Measurements from ENCODE around the gene QTRT2.

The QTRT2 gene

GRCh38 chr3:114114719-114115118 lies 58.2 kb downstream of the QTRT2 start:
- H3K36me3 ChIP-seq (replicated peaks in 1 of 2; ENCODE audit: control insufficient read depth in 2 of 2, insufficient read depth in 2 of 2, low read length in 2 of 2) = no peaks in the 10 kb centered on the region
- no peak overlapping the region for H4K8ac ChIP-seq (ENCODE audit: low read depth, low read length)
- no peak overlapping the region for H2BK120ac ChIP-seq (ENCODE audit: low read depth, low read length)
- H3K27ac ChIP-seq (replicated peaks; ENCODE audit: low read length) = no peak overlapping the region
- no peak overlapping the region for H3K4me3 ChIP-seq (ENCODE audit: low read length in 2 of 2)
- no peak overlapping the region for H3K18ac ChIP-seq (ENCODE audit: low read length)
- peaks cover 9 to 10% of the 10 kb centered on the region in 2 donors for H3K4me1 ChIP-seq (ENCODE audit: control insufficient read depth in 2 of 2, insufficient read depth in 1 of 2, low read depth in 1 of 2, low read length in 2 of 2)
- DNase-seq (ENCODE audit: low spot score) = no peak
- no peak overlapping the region for H2BK5ac ChIP-seq (ENCODE audit: low read length)
- H4K91ac ChIP-seq (ENCODE audit: low read depth, low read length, poor library complexity) = no peak overlapping the region
- no peak overlapping the region for H3K14ac ChIP-seq (ENCODE audit: low read length)
- no peak overlapping the region for H2BK12ac ChIP-seq (ENCODE audit: low read length)
- H2BK15ac ChIP-seq (ENCODE audit: low read length) = no peak overlapping the region
- H2AFZ ChIP-seq (ENCODE audit: low read length) = no peak overlapping the region
- WGBS, 2 donors (ENCODE audit: extremely low coverage in 2 of 2, insufficient read length in 2 of 2, insufficient replicate concordance in 1 of 2) = no CpG with 5 or more reads among the region's 3 CpGs
- no peak overlapping the region for H3K4ac ChIP-seq (ENCODE audit: low read length)
- no peaks in the 10 kb centered on the region for H3K9me3 ChIP-seq (replicated peaks in 1 of 2; ENCODE audit: control insufficient read depth in 2 of 2, insufficient read depth in 1 of 2, low read depth in 1 of 2, low read length in 2 of 2)
- no peak overlapping the region for H3K23ac ChIP-seq (ENCODE audit: low read depth, low read length, poor library complexity)
- no peak overlapping the region for H3K9ac ChIP-seq (ENCODE audit: low read depth, low read length, poor library complexity)
- H3K27me3 ChIP-seq (ENCODE audit: control insufficient read depth in 3 of 3, insufficient read depth in 3 of 3, low read depth in 1 of 3, low read length in 3 of 3) = no peaks in the 10 kb centered on the region
- H3K4me2 ChIP-seq (ENCODE audit: insufficient read depth, low read length, poor library complexity, severe bottlenecking) = no peak overlapping the region
- no peak overlapping the region for H2AK5ac ChIP-seq (ENCODE audit: low read depth, low read length)
- H3K79me1 ChIP-seq (ENCODE audit: low read depth, low read length) = no peaks in the 10 kb centered on the region

GRCh38 chr3:114115143-114115542 lies 58.6 kb downstream of the QTRT2 start:
- Histone ChIP-seq H3K14ac (ENCODE audit: low read length) (no peak overlapping the region), H2BK120ac (ENCODE audit: low read depth, low read length) (no peak overlapping the region), H3K4ac (ENCODE audit: low read length) (no peak overlapping the region), H3K18ac (ENCODE audit: low read length) (no peak overlapping the region), H3K4me3 (ENCODE audit: low read length in 2 of 2) (no peak overlapping the region), H2BK15ac (ENCODE audit: low read length) (no peak overlapping the region), H3K79me1 (ENCODE audit: low read depth, low read length) (no peaks in the 10 kb centered on the region), H3K23ac (ENCODE audit: low read depth, low read length, poor library complexity) (no peak overlapping the region), H2AFZ (ENCODE audit: low read length) (no peak overlapping the region), H3K9ac (ENCODE audit: low read depth, low read length, poor library complexity) (no peak overlapping the region), H3K4me2 (ENCODE audit: insufficient read depth, low read length, poor library complexity, severe bottlenecking) (no peak overlapping the region), H3K4me1 (ENCODE audit: control insufficient read depth in 2 of 2, insufficient read depth in 1 of 2, low read depth in 1 of 2, low read length in 2 of 2) (peaks cover 9 to 10% of the 10 kb centered on the region in 2 donors), H2BK5ac (ENCODE audit: low read length) (no peak overlapping the region), H3K9me3 (replicated peaks in 1 of 2; ENCODE audit: control insufficient read depth in 2 of 2, insufficient read depth in 1 of 2, low read depth in 1 of 2, low read length in 2 of 2) (no peaks in the 10 kb centered on the region), H3K36me3 (replicated peaks in 1 of 2; ENCODE audit: control insufficient read depth in 2 of 2, insufficient read depth in 2 of 2, low read length in 2 of 2) (no peaks in the 10 kb centered on the region), H4K8ac (ENCODE audit: low read depth, low read length) (no peak overlapping the region), H2AK5ac (ENCODE audit: low read depth, low read length) (no peak overlapping the region), H2BK12ac (ENCODE audit: low read length) (no peak overlapping the region), H4K91ac (ENCODE audit: low read depth, low read length, poor library complexity) (no peak overlapping the region), H3K27ac (replicated peaks; ENCODE audit: low read length) (no peak overlapping the region), H3K27me3 (ENCODE audit: control insufficient read depth in 3 of 3, insufficient read depth in 3 of 3, low read depth in 1 of 3, low read length in 3 of 3) (no peaks in the 10 kb centered on the region)
- no peak for DNase-seq (ENCODE audit: low spot score)
- no CpG with 5 or more reads among the region's 7 CpGs for WGBS, 2 donors (ENCODE audit: extremely low coverage in 2 of 2, insufficient read length in 2 of 2, insufficient replicate concordance in 1 of 2)

GRCh38 chr3:114119776-114120175 lies 63.2 kb downstream of the QTRT2 start:
- WGBS, 2 donors (ENCODE audit: extremely low coverage in 2 of 2, insufficient read length in 2 of 2, insufficient replicate concordance in 1 of 2) = no CpG with 5 or more reads among the region's 1 CpG
- Histone ChIP-seq H3K27me3 (ENCODE audit: control insufficient read depth in 3 of 3, insufficient read depth in 3 of 3, low read depth in 1 of 3, low read length in 3 of 3) (no peaks in the 10 kb centered on the region), H4K91ac (ENCODE audit: low read depth, low read length, poor library complexity) (no peak overlapping the region), H3K4me2 (ENCODE audit: insufficient read depth, low read length, poor library complexity, severe bottlenecking) (no peak overlapping the region), H3K18ac (ENCODE audit: low read length) (no peak overlapping the region), H3K79me1 (ENCODE audit: low read depth, low read length) (no peaks in the 10 kb centered on the region), H3K4me1 (ENCODE audit: control insufficient read depth in 2 of 2, insufficient read depth in 1 of 2, low read depth in 1 of 2, low read length in 2 of 2) (peaks cover 7 to 10% of the 10 kb centered on the region in 2 donors), H3K9ac (ENCODE audit: low read depth, low read length, poor library complexity) (no peak overlapping the region), H2AFZ (ENCODE audit: low read length) (no peak overlapping the region), H4K8ac (ENCODE audit: low read depth, low read length) (no peak overlapping the region), H2AK5ac (ENCODE audit: low read depth, low read length) (no peak overlapping the region), H3K23ac (ENCODE audit: low read depth, low read length, poor library complexity) (no peak overlapping the region), H2BK12ac (ENCODE audit: low read length) (no peak overlapping the region), H3K27ac (replicated peaks; ENCODE audit: low read length) (no peak overlapping the region), H2BK5ac (ENCODE audit: low read length) (no peak overlapping the region), H3K36me3 (replicated peaks in 1 of 2; ENCODE audit: control insufficient read depth in 2 of 2, insufficient read depth in 2 of 2, low read length in 2 of 2) (no peaks in the 10 kb centered on the region), H3K14ac (ENCODE audit: low read length) (no peak overlapping the region), H3K4ac (ENCODE audit: low read length) (no peak overlapping the region), H2BK15ac (ENCODE audit: low read length) (no peak overlapping the region), H3K4me3 (ENCODE audit: low read length in 2 of 2) (no peak overlapping the region), H3K9me3 (replicated peaks in 1 of 2; ENCODE audit: control insufficient read depth in 2 of 2, insufficient read depth in 1 of 2, low read depth in 1 of 2, low read length in 2 of 2) (no peaks in the 10 kb centered on the region), H2BK120ac (ENCODE audit: low read depth, low read length) (no peak overlapping the region)
- no peak for DNase-seq (ENCODE audit: low spot score)

GRCh38 chr3:114120211-114120610 lies 63.7 kb downstream of the QTRT2 start:
- no peak overlapping the region for H2AK5ac ChIP-seq (ENCODE audit: low read depth, low read length)
- no peaks in the 10 kb centered on the region for H3K9me3 ChIP-seq (replicated peaks in 1 of 2; ENCODE audit: control insufficient read depth in 2 of 2, insufficient read depth in 1 of 2, low read depth in 1 of 2, low read length in 2 of 2)
- no peak overlapping the region for H4K8ac ChIP-seq (ENCODE audit: low read depth, low read length)
- H2BK12ac ChIP-seq (ENCODE audit: low read length) = no peak overlapping the region
- H3K23ac ChIP-seq (ENCODE audit: low read depth, low read length, poor library complexity) = no peak overlapping the region
- H3K4ac ChIP-seq (ENCODE audit: low read length) = no peak overlapping the region
- no peak overlapping the region for H2AFZ ChIP-seq (ENCODE audit: low read length)
- no peak overlapping the region for H3K27ac ChIP-seq (replicated peaks; ENCODE audit: low read length)
- H3K36me3 ChIP-seq (replicated peaks in 1 of 2; ENCODE audit: control insufficient read depth in 2 of 2, insufficient read depth in 2 of 2, low read length in 2 of 2) = no peaks in the 10 kb centered on the region
- DNase-seq (ENCODE audit: low spot score) = no peak
- no peaks in the 10 kb centered on the region for H3K27me3 ChIP-seq (ENCODE audit: control insufficient read depth in 3 of 3, insufficient read depth in 3 of 3, low read depth in 1 of 3, low read length in 3 of 3)
- no peak overlapping the region for H2BK5ac ChIP-seq (ENCODE audit: low read length)
- no peak overlapping the region for H3K18ac ChIP-seq (ENCODE audit: low read length)
- H3K4me1 ChIP-seq (ENCODE audit: control insufficient read depth in 2 of 2, insufficient read depth in 1 of 2, low read depth in 1 of 2, low read length in 2 of 2) = peaks cover 7 to 10% of the 10 kb centered on the region in 2 donors
- no peak overlapping the region for H4K91ac ChIP-seq (ENCODE audit: low read depth, low read length, poor library complexity)
- H2BK15ac ChIP-seq (ENCODE audit: low read length) = no peak overlapping the region
- no peak overlapping the region for H3K4me3 ChIP-seq (ENCODE audit: low read length in 2 of 2)
- H3K4me2 ChIP-seq (ENCODE audit: insufficient read depth, low read length, poor library complexity, severe bottlenecking) = no peak overlapping the region
- H3K14ac ChIP-seq (ENCODE audit: low read length) = no peak overlapping the region
- no CpG with 5 or more reads among the region's 3 CpGs for WGBS, 2 donors (ENCODE audit: extremely low coverage in 2 of 2, insufficient read length in 2 of 2, insufficient replicate concordance in 1 of 2)
- H3K79me1 ChIP-seq (ENCODE audit: low read depth, low read length) = no peaks in the 10 kb centered on the region
- no peak overlapping the region for H2BK120ac ChIP-seq (ENCODE audit: low read depth, low read length)
- no peak overlapping the region for H3K9ac ChIP-seq (ENCODE audit: low read depth, low read length, poor library complexity)
